ENCODE data around the gene RBBP5.

RBBP5 gene

GRCh38 chr1:205053296-205053695 is 68.5 kb downstream of the RBBP5 start:
- DNase-seq = no peak

- no peak for DNase-seq
These were observed 69.1 kb downstream of the RBBP5 start for GRCh38 chr1:205052690-205053089.

- no peak for DNase-seq
These were observed 72.3 kb downstream of the RBBP5 start for GRCh38 chr1:205049479-205049878.

- DNase-seq = no peak
These were observed 73.4 kb downstream of the RBBP5 start for GRCh38 chr1:205048382-205048781.

- DNase-seq = no peak
These were observed 74.0 kb downstream of the RBBP5 start for GRCh38 chr1:205047764-205048231.

- DNase-seq = no peak
These were observed 74.9 kb downstream of the RBBP5 start for GRCh38 chr1:205046870-205047269.

GRCh38 chr1:205045146-205045545 is 76.6 kb downstream of the RBBP5 start:
- no peak for DNase-seq

GRCh38 chr1:205044741-205045140 is 77.0 kb downstream of the RBBP5 start:
- no peak for DNase-seq

GRCh38 chr1:205043866-205044265 is 77.9 kb downstream of the RBBP5 start:
- no peak for DNase-seq

GRCh38 chr1:205042911-205043806 is 78.6 kb downstream of the RBBP5 start, which contains the start of gene CNTN2:
CNTN2 (plus strand) TSS chr1:205043212; CDS start chr1:205053186, 9,974 bp downstream.
- no peak for DNase-seq

- no peak for DNase-seq
These were observed 79.5 kb downstream of the RBBP5 start for GRCh38 chr1:205041998-205042910.

GRCh38 chr1:205041001-205041715 is 80.6 kb downstream of the RBBP5 start:
- DNase-seq = no peak

- DNase-seq = no peak
These were observed 83.5 kb downstream of the RBBP5 start for GRCh38 chr1:205038132-205038786.

GRCh38 chr1:205037539-205037938 is 84.2 kb downstream of the RBBP5 start:
- DNase-seq = no peak
